Calu3 (cell line): ENCODE results near the gene TOR3A. TPM values are rescaled to one million over a fixed set of nuclear protein-coding genes. Genes with fewer than 3 reads are reported as not detected.

Source experiments
- BruUV-seq: library from RNA; stranded (reverse); fragments of 400-500 nt; replicated peaks from 2 replicates; lab custom pipeline; 2021; lab: Mats Ljungman, UMichigan
- CTCF ChIA-PET: fragments of 300-600 bp; sonication (Branson Sonifier 250); formaldehyde crosslinking; loops from one replicate; lab custom pipeline; 2022; ENCODE audit warnings: antibody characterized with exemption; lab: Charles Lee
- DNase-seq: peaks from one replicate; pipeline ENCODE4 v3.0.0; 2022
- H3K27ac Mint-ChIP-seq: one replicate; pipeline ENCODE4 v1.8.0; 2022; ENCODE audit warnings: mixed read lengths; ENCODE audit not compliant: unreplicated experiment
- H3K27me3 Mint-ChIP-seq: one replicate; pipeline ENCODE4 v1.8.0; 2022; ENCODE audit warnings: mixed read lengths; ENCODE audit not compliant: unreplicated experiment
- H3K36me3 Mint-ChIP-seq: one replicate; pipeline ENCODE4 v1.8.0; 2022; ENCODE audit warnings: mild to moderate bottlenecking, moderate library complexity, mixed read lengths; ENCODE audit not compliant: insufficient read depth, unreplicated experiment
- H3K4me1 Mint-ChIP-seq: one replicate; pipeline ENCODE4 v1.8.0; 2022; ENCODE audit warnings: mild to moderate bottlenecking, low read depth, mixed read lengths; ENCODE audit not compliant: unreplicated experiment
- H3K4me3 Mint-ChIP-seq: one replicate; pipeline ENCODE4 v1.8.0; 2022; ENCODE audit warnings: mild to moderate bottlenecking, low read depth, moderate library complexity, mixed read lengths; ENCODE audit not compliant: unreplicated experiment
- H3K9me3 Mint-ChIP-seq: one replicate; pipeline ENCODE4 v1.8.0; 2022; ENCODE audit warnings: low read depth, mixed read lengths; ENCODE audit not compliant: unreplicated experiment
- intact Hi-C: fragments of 100-400 bp; cut with micrococcal nuclease; formaldehyde crosslinking; loops from one replicate; pipeline ENCODE4 v1.10.0; 2022; ENCODE audit not compliant: unreplicated experiment
- total RNA-seq: library from RNA; stranded (reverse); gene quantifications from 2 replicates; pipeline ENCODE4 v1.2.3, GENCODE V29; 2022
- TF ChIP-seq, protein P1 (sequence below): fragments of 200-600 bp; IDR thresholded peaks from one replicate; pipeline ENCODE4 v1.8.0; 2022; ENCODE audit warnings: antibody characterized with exemption; ENCODE audit not compliant: unreplicated experiment

Gene TOR3A
- total RNA-seq, 1 experiment from 2014 or later, result 38.8 TPM

DNA sequence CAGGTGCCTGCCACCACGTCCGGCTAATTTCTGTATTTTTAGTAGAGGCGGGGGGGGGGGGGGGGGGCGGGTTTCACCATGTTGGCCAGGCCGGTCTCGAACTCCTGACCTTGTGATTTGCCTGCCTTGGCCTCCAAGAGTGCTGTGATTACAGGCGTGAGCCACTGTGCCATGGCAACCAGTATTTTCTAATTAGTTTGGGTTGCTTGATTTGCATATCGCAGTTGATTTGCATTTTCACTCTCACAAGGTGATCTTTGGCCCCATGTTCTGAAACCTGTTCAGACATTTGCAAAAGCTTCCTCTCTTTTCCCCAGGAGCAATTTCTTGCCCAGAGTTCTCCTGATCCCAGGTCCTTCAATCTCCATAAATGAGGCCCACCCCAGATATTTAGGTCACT is 1.7 kb downstream of the TOR3A start:
- Mint-ChIP-seq H3K27ac (no peak overlapping the region), H3K9me3 (no peaks in the 10 kb centered on the region), H3K4me3 (peak overlapping the region; percentile 86), H3K4me1 (peaks cover 13% of the 10 kb centered on the region), H3K27me3 (no peaks in the 10 kb centered on the region), H3K36me3 (peaks cover 68% of the 10 kb centered on the region)
- no TSS peak for BruUV-seq
- intact Hi-C loops, result loop anchor here (5.0 kb wide), 1 partner anchor 551 kb away; no protein-coding TSS in a partner anchor
- TF ChIP-seq, protein P1, sequence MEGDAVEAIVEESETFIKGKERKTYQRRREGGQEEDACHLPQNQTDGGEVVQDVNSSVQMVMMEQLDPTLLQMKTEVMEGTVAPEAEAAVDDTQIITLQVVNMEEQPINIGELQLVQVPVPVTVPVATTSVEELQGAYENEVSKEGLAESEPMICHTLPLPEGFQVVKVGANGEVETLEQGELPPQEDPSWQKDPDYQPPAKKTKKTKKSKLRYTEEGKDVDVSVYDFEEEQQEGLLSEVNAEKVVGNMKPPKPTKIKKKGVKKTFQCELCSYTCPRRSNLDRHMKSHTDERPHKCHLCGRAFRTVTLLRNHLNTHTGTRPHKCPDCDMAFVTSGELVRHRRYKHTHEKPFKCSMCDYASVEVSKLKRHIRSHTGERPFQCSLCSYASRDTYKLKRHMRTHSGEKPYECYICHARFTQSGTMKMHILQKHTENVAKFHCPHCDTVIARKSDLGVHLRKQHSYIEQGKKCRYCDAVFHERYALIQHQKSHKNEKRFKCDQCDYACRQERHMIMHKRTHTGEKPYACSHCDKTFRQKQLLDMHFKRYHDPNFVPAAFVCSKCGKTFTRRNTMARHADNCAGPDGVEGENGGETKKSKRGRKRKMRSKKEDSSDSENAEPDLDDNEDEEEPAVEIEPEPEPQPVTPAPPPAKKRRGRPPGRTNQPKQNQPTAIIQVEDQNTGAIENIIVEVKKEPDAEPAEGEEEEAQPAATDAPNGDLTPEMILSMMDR, result no peak
- no peak for DNase-seq
- CTCF ChIA-PET, result interaction anchor here (0.6 kb wide), 1 partner anchor 19 kb away, joined by 3 read pairs; no protein-coding TSS in a partner anchor

DNA sequence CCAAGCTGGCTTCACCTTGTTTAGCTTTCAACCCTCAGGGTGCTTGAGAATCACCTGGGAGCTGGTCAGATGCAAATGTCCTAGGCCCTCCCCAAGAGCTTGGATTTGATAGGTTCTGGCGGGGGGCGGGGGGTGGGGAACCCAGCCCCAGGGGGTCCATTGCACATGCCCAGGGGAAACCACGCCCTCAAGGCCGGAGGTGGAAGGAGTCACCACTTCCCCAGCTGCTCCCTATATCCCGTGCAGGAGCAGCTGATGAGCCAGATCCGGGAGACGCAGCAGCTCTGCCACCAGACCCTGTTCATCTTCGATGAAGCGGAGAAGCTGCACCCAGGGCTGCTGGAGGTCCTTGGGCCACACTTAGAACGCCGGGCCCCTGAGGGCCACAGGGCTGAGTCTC is 5.8 kb downstream of the TOR3A start:
- H3K9me3 Mint-ChIP-seq, result no peaks in the 10 kb centered on the region
- no peak overlapping the region for H3K27ac Mint-ChIP-seq
- TF ChIP-seq, protein P1, result no peak
- DNase-seq, result no peak
- peaks cover 8% of the 10 kb centered on the region for H3K4me1 Mint-ChIP-seq
- peaks cover 75% of the 10 kb centered on the region for H3K36me3 Mint-ChIP-seq
- H3K4me3 Mint-ChIP-seq, result no peak overlapping the region
- no TSS peak for BruUV-seq
- H3K27me3 Mint-ChIP-seq, result no peaks in the 10 kb centered on the region
- intact Hi-C loops, result no loop called here
- CTCF ChIA-PET, result no interaction called here

DNA sequence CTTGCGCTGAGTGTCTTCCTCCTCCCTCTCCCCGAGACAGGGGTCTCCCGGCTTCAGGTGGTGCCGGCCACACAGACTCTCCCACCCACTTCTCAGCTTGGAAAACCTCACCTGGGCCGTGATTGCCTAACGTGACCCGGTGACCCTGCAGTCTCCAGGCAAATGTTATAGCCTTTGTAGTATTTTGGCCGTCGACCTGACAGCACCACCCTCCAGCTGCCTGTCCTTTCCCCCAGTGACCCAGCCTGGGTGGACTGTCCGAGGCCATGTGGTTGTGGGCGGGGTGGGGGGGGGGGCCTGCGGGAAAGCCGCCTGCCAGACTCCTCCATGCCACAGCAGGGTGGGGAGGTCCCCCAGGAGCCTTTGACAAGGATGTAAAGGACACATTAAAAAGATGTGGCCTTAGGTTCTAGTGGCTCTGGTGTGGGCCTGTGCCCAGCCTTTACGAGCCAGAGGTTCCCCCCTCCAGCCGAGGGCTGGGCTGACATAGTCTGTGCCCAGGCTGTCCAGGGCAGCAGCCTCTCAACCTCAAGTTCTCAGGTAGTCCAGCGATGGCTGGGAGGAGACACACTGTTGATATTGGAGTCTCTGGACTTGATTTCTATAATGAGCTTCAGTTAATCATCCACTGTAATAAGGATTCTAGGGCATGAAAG is 8.1 kb downstream of the TOR3A start:
- intact Hi-C loops, result no loop called here
- no peak overlapping the region for H3K4me3 Mint-ChIP-seq
- no peak for DNase-seq
- no peak overlapping the region for H3K27ac Mint-ChIP-seq
- H3K4me1 Mint-ChIP-seq, result peaks cover 8% of the 10 kb centered on the region
- CTCF ChIA-PET, result interaction anchor here (0.6 to 0.9 kb wide), 2 partner anchors 26 to 262 kb away, joined by 3 to 6 read pairs; no protein-coding TSS in a partner anchor
- no peaks in the 10 kb centered on the region for H3K27me3 Mint-ChIP-seq
- no TSS peak for BruUV-seq
- TF ChIP-seq, protein P1, result no peak
- H3K9me3 Mint-ChIP-seq, result no peaks in the 10 kb centered on the region
- peaks cover 69% of the 10 kb centered on the region for H3K36me3 Mint-ChIP-seq

DNA sequence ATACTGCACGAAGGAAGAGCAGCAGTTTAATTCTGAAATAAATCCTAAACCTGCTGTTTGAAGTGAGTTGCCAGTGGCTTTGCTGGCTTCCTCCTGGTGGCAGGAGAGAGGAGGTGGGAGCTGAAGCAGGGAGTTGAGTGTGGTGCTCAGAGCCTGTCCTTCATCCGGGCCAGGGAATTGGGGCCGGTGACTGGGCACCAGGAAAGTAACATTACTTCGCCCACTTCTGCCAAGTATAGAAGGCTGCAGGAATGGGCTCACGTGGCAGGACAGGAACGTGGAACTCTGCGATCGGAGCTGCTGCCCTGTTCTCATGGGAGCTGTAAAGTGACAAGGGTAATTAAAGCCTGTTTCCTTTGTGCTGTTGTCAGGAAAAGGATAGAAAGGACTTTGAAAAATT is 8.7 kb downstream of the TOR3A start:
- no TSS peak for BruUV-seq
- H3K9me3 Mint-ChIP-seq, result no peaks in the 10 kb centered on the region
- no peaks in the 10 kb centered on the region for H3K27me3 Mint-ChIP-seq
- CTCF ChIA-PET, result interaction anchor here (0.9 kb wide), 1 partner anchor 26 kb away, joined by 6 read pairs; no protein-coding TSS in a partner anchor
- no peak overlapping the region for H3K27ac Mint-ChIP-seq
- no peak overlapping the region for H3K4me3 Mint-ChIP-seq
- H3K36me3 Mint-ChIP-seq, result peaks cover 67% of the 10 kb centered on the region
- intact Hi-C loops, result no loop called here
- H3K4me1 Mint-ChIP-seq, result peaks cover 8% of the 10 kb centered on the region
- TF ChIP-seq, protein P1, result no peak
- DNase-seq, result no peak
